22Rv1 (cell line): ENCODE data around the gene SUPT3H.

Source experiments
- ZFX ChIP-seq: fragments of 450-650 bp; IDR thresholded peaks from 2 replicates; pipeline ENCODE4 v1.6.1; 2017; ENCODE audit warnings: antibody characterized with exemption, borderline replicate concordance
- TF ChIP-seq, protein P1 (sequence below): fragments of 450-650 bp; IDR thresholded peaks from 2 replicates; pipeline ENCODE4 v1.5.1; 2017; ENCODE audit warnings: mild to moderate bottlenecking

DNA sequence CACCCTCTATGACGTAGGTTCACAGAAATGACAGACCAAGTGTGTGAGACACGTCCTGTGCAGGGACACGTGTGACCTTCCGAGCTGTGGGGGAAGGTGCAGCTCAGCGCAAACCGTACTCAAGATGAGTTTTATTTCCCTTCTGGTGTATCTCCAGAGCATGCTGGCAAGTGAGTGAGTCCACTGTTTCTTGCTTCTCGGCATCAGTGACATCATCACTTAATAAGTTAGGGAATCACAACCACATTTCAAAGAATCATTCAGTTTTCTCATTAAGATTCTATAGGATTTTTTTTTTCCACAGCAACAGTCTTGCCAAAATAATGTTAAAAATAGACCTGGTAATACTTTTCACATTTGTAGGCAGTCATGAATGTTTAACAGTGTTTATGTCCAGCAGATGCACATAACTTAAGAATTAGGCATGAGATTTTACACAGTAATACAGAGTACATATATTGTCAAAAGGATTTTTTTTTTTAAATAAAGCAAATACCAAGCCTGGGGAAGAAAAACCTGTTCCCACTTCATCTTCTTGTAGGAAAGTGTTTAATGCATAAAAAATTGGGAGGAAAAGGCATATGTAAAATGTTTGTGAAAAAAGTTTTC is 572.4 kb downstream of the SUPT3H start:
- TF ChIP-seq, protein P1, sequence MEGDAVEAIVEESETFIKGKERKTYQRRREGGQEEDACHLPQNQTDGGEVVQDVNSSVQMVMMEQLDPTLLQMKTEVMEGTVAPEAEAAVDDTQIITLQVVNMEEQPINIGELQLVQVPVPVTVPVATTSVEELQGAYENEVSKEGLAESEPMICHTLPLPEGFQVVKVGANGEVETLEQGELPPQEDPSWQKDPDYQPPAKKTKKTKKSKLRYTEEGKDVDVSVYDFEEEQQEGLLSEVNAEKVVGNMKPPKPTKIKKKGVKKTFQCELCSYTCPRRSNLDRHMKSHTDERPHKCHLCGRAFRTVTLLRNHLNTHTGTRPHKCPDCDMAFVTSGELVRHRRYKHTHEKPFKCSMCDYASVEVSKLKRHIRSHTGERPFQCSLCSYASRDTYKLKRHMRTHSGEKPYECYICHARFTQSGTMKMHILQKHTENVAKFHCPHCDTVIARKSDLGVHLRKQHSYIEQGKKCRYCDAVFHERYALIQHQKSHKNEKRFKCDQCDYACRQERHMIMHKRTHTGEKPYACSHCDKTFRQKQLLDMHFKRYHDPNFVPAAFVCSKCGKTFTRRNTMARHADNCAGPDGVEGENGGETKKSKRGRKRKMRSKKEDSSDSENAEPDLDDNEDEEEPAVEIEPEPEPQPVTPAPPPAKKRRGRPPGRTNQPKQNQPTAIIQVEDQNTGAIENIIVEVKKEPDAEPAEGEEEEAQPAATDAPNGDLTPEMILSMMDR: no peak
- TF ChIP-seq ZFX: no peak
